AG09309 (cell line): ENCODE results near the gene ZFP91.

Experiments
- DNase-seq: peaks from one replicate; pipeline ENCODE4 v3.0.0-alpha.2; 2010; ENCODE audit warnings: low read depth
- H3K4me3 ChIP-seq: 2 replicates; pipeline ENCODE4 v1.5.1; 2011; ENCODE audit warnings: mild to moderate bottlenecking, low read depth, low read length, moderate library complexity; ENCODE audit not compliant: control insufficient read depth
- CTCF ChIP-seq: IDR thresholded peaks from 2 replicates; pipeline ENCODE4 v1.5.1; 2011; ENCODE audit warnings: mild to moderate bottlenecking, low read depth, low read length, inconsistent platforms; ENCODE audit not compliant: insufficient read depth, control insufficient read depth; ENCODE audit errors: missing control alignments

ZFP91 gene

GRCh38 chr11:58625826-58626460 is 47.1 kb downstream of the ZFP91 start:
- DNase-seq, result no peak
- TF ChIP-seq CTCF, result no peak
- H3K4me3 ChIP-seq, result no peak overlapping the region

GRCh38 chr11:58626934-58627483 is 48.1 kb downstream of the ZFP91 start:
- no peak overlapping the region for H3K4me3 ChIP-seq
- DNase-seq, result no peak
- no peak for TF ChIP-seq CTCF

GRCh38 chr11:58628446-58628845 is 49.6 kb downstream of the ZFP91 start:
- TF ChIP-seq CTCF, result no peak
- DNase-seq, result no peak
- no peak overlapping the region for H3K4me3 ChIP-seq

GRCh38 chr11:58629857-58630256 is 51.0 kb downstream of the ZFP91 start:
- DNase-seq, result peak; percentile 29
- TF ChIP-seq CTCF, result peak; percentile 76
- H3K4me3 ChIP-seq, result no peak overlapping the region

- no peak overlapping the region for H3K4me3 ChIP-seq
- no peak for DNase-seq
- no peak for TF ChIP-seq CTCF
These were observed 52.5 kb downstream of the ZFP91 start for GRCh38 chr11:58631378-58631777.

- TF ChIP-seq CTCF, result no peak
- no peak overlapping the region for H3K4me3 ChIP-seq
- DNase-seq, result no peak
These were observed 53.6 kb downstream of the ZFP91 start for GRCh38 chr11:58632510-58632909.
